GM23338 (cell line): ENCODE data around the gene CACNA1A. TPM values are rescaled to one million over a fixed set of nuclear protein-coding genes. Genes with fewer than 3 reads are reported as not detected.

Source experiments
- ATAC-seq: fragments of 200-7000 bp; cut with Tn5 transposase; 3 replicates; pipeline ENCODE4 v1.9.1; 2020
- DNase-seq: peaks from one replicate; pipeline ENCODE4 v3.0.0-alpha.2; 2015; ENCODE audit warnings: low spot score
- H2AFZ ChIP-seq: fragments of 200-600 bp; sonication (generic); 2 replicates; pipeline ENCODE4 v1.8.0; 2016; ENCODE audit warnings: antibody characterized with exemption, mild to moderate bottlenecking, moderate library complexity
- H3F3A ChIP-seq: fragments of 200-600 bp; sonication (generic); replicated peaks from 2 replicates; pipeline ENCODE4 v1.8.0; 2017; ENCODE audit warnings: antibody characterized with exemption, mixed run types, low read depth
- H3K27ac ChIP-seq: fragments of 200-600 bp; sonication (generic); 2 replicates; pipeline ENCODE4 v1.6.1; 2016; ENCODE audit warnings: low read depth
- H3K27me3 ChIP-seq: fragments of 200-600 bp; sonication (generic); 2 replicates; pipeline ENCODE4 v1.8.0; 2016; ENCODE audit warnings: mild to moderate bottlenecking, mixed run types, moderate library complexity; ENCODE audit not compliant: insufficient read depth
- H3K36me3 ChIP-seq: fragments of 200-600 bp; sonication (generic); 2 replicates; pipeline ENCODE4 v1.8.0; 2016; ENCODE audit warnings: mild to moderate bottlenecking; ENCODE audit not compliant: insufficient read depth
- H3K4me1 ChIP-seq: fragments of 200-600 bp; sonication (generic); 2 replicates; pipeline ENCODE4 v1.8.0; 2016; ENCODE audit warnings: mild to moderate bottlenecking, moderate library complexity; ENCODE audit not compliant: insufficient read depth
- H3K4me2 ChIP-seq: fragments of 200-600 bp; sonication (generic); 2 replicates; pipeline ENCODE4 v1.7.1; 2017; ENCODE audit warnings: mixed run types
- H3K4me3 ChIP-seq: fragments of 200-600 bp; sonication (generic); 2 replicates; pipeline ENCODE4 v1.6.1; 2016; ENCODE audit warnings: mixed run types
- H3K79me2 ChIP-seq: fragments of 200-600 bp; sonication (generic); replicated peaks from 2 replicates; pipeline ENCODE4 v1.8.0; 2017; ENCODE audit warnings: mild to moderate bottlenecking; ENCODE audit not compliant: insufficient read depth
- H3K9me2 ChIP-seq: fragments of 200-600 bp; sonication (generic); 2 replicates; pipeline ENCODE4 v1.8.0; 2017; ENCODE audit not compliant: insufficient read depth
- H4K20me1 ChIP-seq: fragments of 200-600 bp; sonication (generic); replicated peaks from 2 replicates; pipeline ENCODE4 v1.8.0; 2017; ENCODE audit warnings: mild to moderate bottlenecking; ENCODE audit not compliant: insufficient read depth
- H3K27ac Mint-ChIP-seq: 2 replicates; pipeline ENCODE4 v1.8.0; 2020; ENCODE audit warnings: inconsistent platforms, mild to moderate bottlenecking, moderate library complexity, mixed read lengths
- H3K27me3 Mint-ChIP-seq: 3 replicates; pipeline ENCODE4 v1.8.0; 2022; ENCODE audit warnings: low read depth, mild to moderate bottlenecking, moderate library complexity, mixed read lengths, inconsistent platforms; ENCODE audit not compliant: insufficient read depth, poor library complexity
- H3K36me3 Mint-ChIP-seq: 3 replicates; pipeline ENCODE4 v1.8.0; 2021; ENCODE audit warnings: low read depth, mild to moderate bottlenecking, inconsistent platforms, moderate library complexity, mixed read lengths
- H3K4me1 Mint-ChIP-seq: 3 replicates; pipeline ENCODE4 v1.8.0; 2020; ENCODE audit warnings: mild to moderate bottlenecking, inconsistent platforms, mixed read lengths
- H3K4me3 Mint-ChIP-seq: 3 replicates; pipeline ENCODE4 v1.8.0; 2021; ENCODE audit warnings: moderate library complexity, mild to moderate bottlenecking, inconsistent platforms, mixed read lengths
- H3K9me3 Mint-ChIP-seq: 3 replicates; pipeline ENCODE4 v1.8.0; 2020; ENCODE audit warnings: moderate library complexity, mild to moderate bottlenecking, inconsistent platforms, mixed read lengths
- EZH2 ChIP-seq: fragments of 200-600 bp; sonication (generic); IDR thresholded peaks from one replicate; pipeline ENCODE4 v1.8.0; 2017; ENCODE audit warnings: antibody characterized with exemption, mild to moderate bottlenecking, low read depth; ENCODE audit not compliant: unreplicated experiment
- EZH2phosphoT487 ChIP-seq: fragments of 200-600 bp; sonication (generic); IDR thresholded peaks from one replicate; pipeline ENCODE4 v1.8.1; 2018; ENCODE audit warnings: antibody characterized with exemption; ENCODE audit not compliant: unreplicated experiment
- NANOG ChIP-seq: IDR thresholded peaks from 2 replicates; pipeline ENCODE4 v1.6.1; 2016; ENCODE audit warnings: antibody characterized with exemption, borderline replicate concordance
- POLR2AphosphoS5 ChIP-seq: IDR thresholded peaks from 2 replicates; pipeline ENCODE4 v1.6.1; 2016; ENCODE audit warnings: antibody characterized with exemption, low read depth
- STAT1 ChIP-seq: IDR thresholded peaks from one replicate; pipeline ENCODE4 v1.6.1; 2016; ENCODE audit warnings: antibody characterized with exemption; ENCODE audit not compliant: unreplicated experiment
- polyA plus RNA-seq: library from polyadenylated mRNA; unstranded; fragments of >200 nt; fragmentation: Nextera tagmentation; extraction: Ambion mirVana; gene quantifications from 2 replicates; pipeline ENCODE4 v1.2.1, GENCODE V29; 2016
- total RNA-seq: library from RNA; depleted of rRNA; stranded (reverse); fragments of >200 nt; shearing (Covaris generic); gene quantifications from 2 replicates; pipeline ENCODE4 v1.2.3, GENCODE V29; 2014
- TF ChIP-seq, protein P1 (sequence below): IDR thresholded peaks from one replicate; pipeline ENCODE4 v1.6.1; 2018; ENCODE audit warnings: antibody characterized with exemption; ENCODE audit not compliant: unreplicated experiment
- TF ChIP-seq, protein P2 (sequence below), 2 experiments: fragments of 200-600 bp in 1 of 2; sonication (generic) in 1 of 2; conservative IDR thresholded peaks; 2 replicates each; pipeline versions ENCODE4 v1.5.1 to v1.6.1; 2016 to 2017; ENCODE audit warnings: antibody characterized with exemption in 2 of 2, low read depth in 2 of 2, mild to moderate bottlenecking in 2 of 2, moderate library complexity in 1 of 2
- TF ChIP-seq, protein P3 (sequence below): fragments of 250-450 bp; sonication (Bioruptor Pico); IDR thresholded peaks from 2 replicates; pipeline ENCODE4 v1.5.0; 2020; ENCODE audit warnings: mild to moderate bottlenecking, moderate library complexity

The CACNA1A gene
- total and polyA plus RNA-seq, 2 experiments from 2014 or later, result 7.4 to 20.3 TPM

DNA sequence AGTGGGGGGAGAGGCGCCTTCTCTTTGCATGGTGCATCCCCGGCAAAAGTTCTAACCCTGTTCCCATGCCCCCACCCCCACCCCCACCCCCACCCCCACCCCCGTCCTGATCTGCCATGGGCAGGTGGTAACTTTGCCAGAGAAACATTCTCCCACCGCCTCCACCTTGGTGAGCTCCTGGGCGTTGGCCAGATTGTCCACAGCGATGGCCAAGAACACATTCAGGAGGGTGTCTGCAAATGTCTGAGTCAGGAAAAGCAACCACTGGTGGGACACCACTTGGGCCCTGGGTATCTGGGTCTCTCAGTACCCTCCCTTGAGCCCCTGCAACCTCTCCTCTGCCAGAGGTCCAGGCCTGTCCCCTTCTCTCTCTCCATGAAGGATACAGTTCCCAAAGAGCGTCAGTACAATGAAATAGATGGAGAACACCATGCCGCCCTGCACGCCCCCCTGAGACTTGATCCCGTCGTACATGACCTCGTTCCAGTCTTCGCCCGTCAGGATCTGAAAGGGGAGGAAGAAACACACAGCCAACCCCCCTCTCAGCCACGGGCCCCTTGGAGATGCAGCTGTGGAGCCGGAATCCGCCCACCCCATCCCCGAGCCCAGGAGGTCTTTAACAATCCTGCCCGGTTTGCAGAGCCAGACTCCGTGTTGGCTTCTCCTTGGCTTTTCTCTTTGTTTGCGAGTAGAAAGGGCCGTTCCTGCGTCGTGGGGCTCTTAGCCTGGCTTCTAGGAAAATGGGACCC is 202.7 kb downstream of the CACNA1A start (continued):
- TF ChIP-seq, protein P1, sequence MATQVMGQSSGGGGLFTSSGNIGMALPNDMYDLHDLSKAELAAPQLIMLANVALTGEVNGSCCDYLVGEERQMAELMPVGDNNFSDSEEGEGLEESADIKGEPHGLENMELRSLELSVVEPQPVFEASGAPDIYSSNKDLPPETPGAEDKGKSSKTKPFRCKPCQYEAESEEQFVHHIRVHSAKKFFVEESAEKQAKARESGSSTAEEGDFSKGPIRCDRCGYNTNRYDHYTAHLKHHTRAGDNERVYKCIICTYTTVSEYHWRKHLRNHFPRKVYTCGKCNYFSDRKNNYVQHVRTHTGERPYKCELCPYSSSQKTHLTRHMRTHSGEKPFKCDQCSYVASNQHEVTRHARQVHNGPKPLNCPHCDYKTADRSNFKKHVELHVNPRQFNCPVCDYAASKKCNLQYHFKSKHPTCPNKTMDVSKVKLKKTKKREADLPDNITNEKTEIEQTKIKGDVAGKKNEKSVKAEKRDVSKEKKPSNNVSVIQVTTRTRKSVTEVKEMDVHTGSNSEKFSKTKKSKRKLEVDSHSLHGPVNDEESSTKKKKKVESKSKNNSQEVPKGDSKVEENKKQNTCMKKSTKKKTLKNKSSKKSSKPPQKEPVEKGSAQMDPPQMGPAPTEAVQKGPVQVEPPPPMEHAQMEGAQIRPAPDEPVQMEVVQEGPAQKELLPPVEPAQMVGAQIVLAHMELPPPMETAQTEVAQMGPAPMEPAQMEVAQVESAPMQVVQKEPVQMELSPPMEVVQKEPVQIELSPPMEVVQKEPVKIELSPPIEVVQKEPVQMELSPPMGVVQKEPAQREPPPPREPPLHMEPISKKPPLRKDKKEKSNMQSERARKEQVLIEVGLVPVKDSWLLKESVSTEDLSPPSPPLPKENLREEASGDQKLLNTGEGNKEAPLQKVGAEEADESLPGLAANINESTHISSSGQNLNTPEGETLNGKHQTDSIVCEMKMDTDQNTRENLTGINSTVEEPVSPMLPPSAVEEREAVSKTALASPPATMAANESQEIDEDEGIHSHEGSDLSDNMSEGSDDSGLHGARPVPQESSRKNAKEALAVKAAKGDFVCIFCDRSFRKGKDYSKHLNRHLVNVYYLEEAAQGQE, result no peak
- TF ChIP-seq STAT1, result no peak
- TF ChIP-seq NANOG, result no peak
- TF ChIP-seq, protein P2, sequence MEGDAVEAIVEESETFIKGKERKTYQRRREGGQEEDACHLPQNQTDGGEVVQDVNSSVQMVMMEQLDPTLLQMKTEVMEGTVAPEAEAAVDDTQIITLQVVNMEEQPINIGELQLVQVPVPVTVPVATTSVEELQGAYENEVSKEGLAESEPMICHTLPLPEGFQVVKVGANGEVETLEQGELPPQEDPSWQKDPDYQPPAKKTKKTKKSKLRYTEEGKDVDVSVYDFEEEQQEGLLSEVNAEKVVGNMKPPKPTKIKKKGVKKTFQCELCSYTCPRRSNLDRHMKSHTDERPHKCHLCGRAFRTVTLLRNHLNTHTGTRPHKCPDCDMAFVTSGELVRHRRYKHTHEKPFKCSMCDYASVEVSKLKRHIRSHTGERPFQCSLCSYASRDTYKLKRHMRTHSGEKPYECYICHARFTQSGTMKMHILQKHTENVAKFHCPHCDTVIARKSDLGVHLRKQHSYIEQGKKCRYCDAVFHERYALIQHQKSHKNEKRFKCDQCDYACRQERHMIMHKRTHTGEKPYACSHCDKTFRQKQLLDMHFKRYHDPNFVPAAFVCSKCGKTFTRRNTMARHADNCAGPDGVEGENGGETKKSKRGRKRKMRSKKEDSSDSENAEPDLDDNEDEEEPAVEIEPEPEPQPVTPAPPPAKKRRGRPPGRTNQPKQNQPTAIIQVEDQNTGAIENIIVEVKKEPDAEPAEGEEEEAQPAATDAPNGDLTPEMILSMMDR (conservative IDR thresholded peaks at IDR 0.05; ENCODE audit: low read depth in 2 of 2), result no peak

DNA sequence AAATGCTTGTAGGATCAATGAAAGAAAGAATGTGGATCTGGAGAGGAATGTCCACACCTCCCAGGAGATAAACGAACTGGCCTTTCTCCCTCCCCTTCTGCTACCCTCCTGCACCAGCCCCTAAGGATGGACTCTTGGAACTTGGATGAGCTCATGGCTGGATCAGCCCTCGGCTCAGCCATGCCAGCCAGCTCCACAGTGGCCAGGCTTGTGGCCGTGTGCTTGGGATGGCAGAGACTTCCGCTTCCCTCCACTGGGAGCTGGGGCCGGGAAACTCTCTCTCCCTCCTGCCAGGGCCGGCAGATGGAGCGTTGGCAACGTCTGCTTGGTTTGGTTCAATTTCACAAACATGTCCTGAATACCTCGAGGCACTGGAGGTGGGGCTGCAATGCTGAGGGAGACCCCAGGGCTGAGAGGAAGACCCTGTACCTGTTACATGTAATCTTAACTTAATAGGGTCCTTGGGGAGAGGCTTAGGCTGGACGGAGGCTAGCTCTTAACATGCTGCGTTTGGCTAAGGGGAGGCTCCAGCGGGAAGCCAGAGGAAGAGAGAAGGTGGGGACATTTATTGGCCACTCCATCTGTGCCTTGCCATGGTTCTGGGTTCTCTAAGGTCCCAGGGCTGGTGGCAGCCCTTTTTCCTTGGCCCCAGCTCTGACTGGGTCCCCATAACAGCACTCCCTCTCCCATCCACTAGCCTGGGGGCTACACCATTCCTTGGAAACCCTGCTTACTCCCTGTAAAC is 203.6 kb downstream of the CACNA1A start:
- Mint-ChIP-seq H3K4me1 (peaks cover 6% of the 10 kb centered on the region; the same call in 1 of the 3 replicates), H3K4me3 (no peak overlapping the region), H3K27me3 (peaks cover 3% of the 10 kb centered on the region), H3K9me3 (peaks cover 3% of the 10 kb centered on the region; the same call in 1 of the 3 replicates), H3K27ac (no peak overlapping the region), H3K36me3 (peaks cover 10% of the 10 kb centered on the region; the same call in 2 of the 3 replicates)
- no peak overlapping the region for H2AFZ ChIP-seq
- ATAC-seq (peak; percentile 18), DNase-seq (peak; percentile 26)
- H4K20me1 ChIP-seq, result no peaks in the 10 kb centered on the region; the same call in 1 of the 2 replicates
- no peak overlapping the region for H3K4me3 ChIP-seq
- 0 out of 2 replicates have a peak, but pooled peaks cover 6% of the 10 kb centered on the region for H3F3A ChIP-seq
- H3K4me2 ChIP-seq, result no peak overlapping the region
- H3K27me3 ChIP-seq, result peaks cover 5% of the 10 kb centered on the region; the same call in 1 of the 2 replicates
- no peaks in the 10 kb centered on the region for H3K36me3 ChIP-seq
- H3K27ac ChIP-seq, result 0 out of 2 replicates have a peak overlapping the region, but pooled peaks have one; percentile 19
- H3K4me1 ChIP-seq, result peaks cover 4% of the 10 kb centered on the region; the same call in 1 of the 2 replicates
- H3K79me2 ChIP-seq, result no peaks in the 10 kb centered on the region
- no peaks in the 10 kb centered on the region for H3K9me2 ChIP-seq
- TF ChIP-seq EZH2 (no peak), STAT1 (no peak), POLR2AphosphoS5 (no peak), NANOG (no peak), EZH2phosphoT487 (no peak)
- TF ChIP-seq, protein P3, sequence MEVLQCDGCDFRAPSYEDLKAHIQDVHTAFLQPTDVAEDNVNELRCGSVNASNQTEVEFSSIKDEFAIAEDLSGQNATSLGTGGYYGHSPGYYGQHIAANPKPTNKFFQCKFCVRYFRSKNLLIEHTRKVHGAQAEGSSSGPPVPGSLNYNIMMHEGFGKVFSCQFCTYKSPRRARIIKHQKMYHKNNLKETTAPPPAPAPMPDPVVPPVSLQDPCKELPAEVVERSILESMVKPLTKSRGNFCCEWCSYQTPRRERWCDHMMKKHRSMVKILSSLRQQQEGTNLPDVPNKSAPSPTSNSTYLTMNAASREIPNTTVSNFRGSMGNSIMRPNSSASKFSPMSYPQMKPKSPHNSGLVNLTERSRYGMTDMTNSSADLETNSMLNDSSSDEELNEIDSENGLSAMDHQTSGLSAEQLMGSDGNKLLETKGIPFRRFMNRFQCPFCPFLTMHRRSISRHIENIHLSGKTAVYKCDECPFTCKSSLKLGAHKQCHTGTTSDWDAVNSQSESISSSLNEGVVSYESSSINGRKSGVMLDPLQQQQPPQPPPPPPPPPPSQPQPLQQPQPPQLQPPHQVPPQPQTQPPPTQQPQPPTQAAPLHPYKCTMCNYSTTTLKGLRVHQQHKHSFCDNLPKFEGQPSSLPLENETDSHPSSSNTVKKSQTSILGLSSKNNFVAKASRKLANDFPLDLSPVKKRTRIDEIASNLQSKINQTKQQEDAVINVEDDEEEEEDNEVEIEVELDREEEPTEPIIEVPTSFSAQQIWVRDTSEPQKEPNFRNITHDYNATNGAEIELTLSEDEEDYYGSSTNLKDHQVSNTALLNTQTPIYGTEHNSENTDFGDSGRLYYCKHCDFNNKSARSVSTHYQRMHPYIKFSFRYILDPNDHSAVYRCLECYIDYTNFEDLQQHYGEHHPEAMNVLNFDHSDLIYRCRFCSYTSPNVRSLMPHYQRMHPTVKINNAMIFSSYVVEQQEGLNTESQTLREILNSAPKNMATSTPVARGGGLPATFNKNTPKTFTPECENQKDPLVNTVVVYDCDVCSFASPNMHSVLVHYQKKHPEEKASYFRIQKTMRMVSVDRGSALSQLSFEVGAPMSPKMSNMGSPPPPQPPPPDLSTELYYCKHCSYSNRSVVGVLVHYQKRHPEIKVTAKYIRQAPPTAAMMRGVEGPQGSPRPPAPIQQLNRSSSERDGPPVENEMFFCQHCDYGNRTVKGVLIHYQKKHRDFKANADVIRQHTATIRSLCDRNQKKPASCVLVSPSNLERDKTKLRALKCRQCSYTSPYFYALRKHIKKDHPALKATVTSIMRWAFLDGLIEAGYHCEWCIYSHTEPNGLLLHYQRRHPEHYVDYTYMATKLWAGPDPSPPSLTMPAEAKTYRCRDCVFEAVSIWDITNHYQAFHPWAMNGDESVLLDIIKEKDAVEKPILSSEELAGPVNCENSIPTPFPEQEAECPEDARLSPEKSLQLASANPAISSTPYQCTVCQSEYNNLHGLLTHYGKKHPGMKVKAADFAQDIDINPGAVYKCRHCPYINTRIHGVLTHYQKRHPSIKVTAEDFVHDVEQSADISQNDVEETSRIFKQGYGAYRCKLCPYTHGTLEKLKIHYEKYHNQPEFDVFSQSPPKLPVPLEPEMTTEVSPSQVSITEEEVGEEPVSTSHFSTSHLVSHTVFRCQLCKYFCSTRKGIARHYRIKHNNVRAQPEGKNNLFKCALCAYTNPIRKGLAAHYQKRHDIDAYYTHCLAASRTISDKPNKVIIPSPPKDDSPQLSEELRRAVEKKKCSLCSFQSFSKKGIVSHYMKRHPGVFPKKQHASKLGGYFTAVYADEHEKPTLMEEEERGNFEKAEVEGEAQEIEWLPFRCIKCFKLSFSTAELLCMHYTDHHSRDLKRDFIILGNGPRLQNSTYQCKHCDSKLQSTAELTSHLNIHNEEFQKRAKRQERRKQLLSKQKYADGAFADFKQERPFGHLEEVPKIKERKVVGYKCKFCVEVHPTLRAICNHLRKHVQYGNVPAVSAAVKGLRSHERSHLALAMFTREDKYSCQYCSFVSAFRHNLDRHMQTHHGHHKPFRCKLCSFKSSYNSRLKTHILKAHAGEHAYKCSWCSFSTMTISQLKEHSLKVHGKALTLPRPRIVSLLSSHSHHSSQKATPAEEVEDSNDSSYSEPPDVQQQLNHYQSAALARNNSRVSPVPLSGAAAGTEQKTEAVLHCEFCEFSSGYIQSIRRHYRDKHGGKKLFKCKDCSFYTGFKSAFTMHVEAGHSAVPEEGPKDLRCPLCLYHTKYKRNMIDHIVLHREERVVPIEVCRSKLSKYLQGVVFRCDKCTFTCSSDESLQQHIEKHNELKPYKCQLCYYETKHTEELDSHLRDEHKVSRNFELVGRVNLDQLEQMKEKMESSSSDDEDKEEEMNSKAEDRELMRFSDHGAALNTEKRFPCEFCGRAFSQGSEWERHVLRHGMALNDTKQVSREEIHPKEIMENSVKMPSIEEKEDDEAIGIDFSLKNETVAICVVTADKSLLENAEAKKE (CRISPR knock-in tag), result no peak
